ENCODE results near the gene TTC34.
"Not testable (repeated sequence)": the region's sequence is repeated elsewhere in the genome, so short reads cannot be mapped to it uniquely, and the experiment has no call there.

TTC34 gene

DNA sequence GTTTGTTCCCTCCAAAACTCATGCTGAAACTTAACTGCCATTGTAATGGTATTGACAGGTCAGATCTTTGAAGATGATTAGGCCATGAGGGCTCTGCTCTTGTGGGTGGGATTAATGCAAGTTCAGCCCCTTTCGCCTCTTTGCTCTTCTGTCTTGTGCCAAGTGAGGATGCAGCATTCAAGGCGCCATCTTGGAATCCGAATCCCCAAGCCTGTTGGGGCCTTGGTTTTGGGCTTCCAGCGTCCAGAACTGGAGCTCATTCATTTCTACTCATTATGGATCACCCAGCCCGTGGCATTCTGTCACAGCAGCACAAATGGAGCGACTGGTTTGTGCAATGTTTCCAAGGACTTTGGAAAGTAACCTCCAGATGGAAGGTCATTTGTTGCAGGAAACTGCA, 5.6 kb downstream of the TTC34 start:
- DNase-seq = no peak

DNA sequence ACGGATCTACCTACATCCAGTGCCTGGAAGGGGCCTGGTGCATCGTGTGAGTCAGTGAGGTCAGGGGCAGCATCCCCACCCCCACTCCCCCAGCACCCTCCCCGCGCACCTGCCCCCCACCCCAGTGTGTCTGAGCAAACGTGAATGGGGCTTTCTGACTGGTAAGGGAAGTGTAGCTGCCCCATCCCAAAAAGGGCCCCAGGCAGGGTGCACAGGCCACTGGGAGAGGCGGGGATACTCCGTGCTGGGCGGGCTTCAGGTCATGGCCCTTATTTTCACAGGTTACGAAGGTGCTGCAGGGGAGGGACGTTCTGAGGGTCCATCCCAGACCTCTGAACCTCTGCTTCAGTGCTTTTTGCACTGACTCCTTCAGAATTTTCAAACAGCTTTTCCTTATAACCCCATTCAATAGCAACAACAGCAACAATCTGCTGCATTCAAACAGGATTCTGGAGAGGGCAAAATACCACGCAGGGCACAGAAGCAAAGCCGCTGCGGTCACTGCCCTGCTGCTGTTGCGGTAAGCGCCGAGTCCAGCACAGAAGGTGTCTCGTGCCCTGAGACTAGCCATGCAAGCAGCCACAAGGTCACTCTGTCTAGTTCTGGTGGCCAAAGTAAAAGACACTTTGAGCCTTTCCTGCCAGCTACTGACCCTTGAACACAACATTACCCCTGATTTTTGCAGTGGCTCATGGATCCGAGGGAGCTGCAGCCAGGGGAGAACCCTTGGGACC, 10.3 kb downstream of the TTC34 start:
- no peak for DNase-seq

DNA sequence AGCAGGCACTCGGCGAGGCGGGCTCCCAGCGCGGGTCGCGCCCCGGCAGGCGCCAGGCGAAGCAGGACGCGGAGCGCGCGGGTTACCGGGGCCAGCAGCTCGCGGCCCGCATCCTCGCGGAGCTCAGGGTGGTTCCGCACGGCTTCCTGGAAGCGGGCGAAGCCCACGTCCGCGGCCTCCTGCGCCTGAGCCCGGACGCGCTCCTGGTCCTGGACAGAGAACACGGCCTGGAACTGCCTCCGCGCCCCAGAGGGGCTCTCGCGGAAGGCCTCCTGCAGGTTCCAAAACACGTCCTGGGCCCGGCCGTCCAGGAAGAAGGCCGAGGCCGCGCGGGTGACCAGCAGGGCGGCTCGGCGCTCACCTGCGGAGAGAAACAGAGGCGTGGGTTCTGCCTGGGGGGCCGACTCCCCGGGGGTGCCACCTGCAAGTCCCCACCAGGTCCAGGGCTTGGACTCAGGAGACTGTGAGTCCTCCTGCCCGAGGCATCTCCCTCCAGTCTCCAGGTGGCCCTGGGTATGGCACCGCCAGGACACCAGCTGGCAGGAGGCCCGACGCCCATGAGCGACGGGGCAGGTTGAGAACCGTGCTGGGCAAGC, 11.4 kb downstream of the TTC34 start:
- no peak for DNase-seq

DNA sequence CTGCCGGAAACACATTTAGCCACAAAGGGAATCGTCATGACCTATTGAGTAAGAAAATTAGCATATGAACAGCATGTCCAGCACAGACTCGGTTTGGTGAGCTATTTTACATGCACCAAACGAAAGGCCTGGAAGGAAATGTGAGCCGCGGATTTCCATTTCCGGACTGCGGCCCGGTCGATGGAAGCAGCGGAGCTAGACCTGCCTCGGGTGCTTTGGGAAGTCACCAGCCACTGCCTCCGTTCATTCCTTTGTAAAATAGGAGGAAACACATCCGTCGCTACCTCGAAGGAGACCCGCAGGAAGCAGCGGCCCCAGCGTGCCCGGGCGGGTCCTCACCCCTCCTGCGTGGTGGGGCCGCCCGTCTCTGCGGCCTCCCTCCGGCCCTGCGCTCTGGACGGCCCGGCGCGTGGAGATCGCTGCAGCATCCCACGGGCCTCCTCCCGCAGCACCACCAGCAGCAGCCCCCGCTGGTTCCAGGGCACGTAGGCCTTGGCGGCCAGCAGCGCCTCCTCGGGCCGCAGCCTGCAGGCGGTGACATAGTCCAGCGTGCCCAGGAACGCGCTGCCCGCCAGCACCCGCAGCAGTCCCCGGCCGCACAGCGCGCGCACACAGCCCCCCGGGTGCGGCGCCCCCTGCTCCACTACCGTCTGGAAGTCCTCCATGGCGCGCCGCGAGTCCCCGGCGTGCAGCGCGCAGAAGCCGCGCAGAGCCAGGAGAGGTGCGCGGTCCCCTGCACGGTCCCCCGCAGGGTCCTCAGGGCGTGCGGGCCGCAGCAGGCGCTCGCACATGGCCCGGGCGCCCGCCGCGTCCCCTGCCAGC, 12.1 kb downstream of the TTC34 start:
- no peak for DNase-seq

DNA sequence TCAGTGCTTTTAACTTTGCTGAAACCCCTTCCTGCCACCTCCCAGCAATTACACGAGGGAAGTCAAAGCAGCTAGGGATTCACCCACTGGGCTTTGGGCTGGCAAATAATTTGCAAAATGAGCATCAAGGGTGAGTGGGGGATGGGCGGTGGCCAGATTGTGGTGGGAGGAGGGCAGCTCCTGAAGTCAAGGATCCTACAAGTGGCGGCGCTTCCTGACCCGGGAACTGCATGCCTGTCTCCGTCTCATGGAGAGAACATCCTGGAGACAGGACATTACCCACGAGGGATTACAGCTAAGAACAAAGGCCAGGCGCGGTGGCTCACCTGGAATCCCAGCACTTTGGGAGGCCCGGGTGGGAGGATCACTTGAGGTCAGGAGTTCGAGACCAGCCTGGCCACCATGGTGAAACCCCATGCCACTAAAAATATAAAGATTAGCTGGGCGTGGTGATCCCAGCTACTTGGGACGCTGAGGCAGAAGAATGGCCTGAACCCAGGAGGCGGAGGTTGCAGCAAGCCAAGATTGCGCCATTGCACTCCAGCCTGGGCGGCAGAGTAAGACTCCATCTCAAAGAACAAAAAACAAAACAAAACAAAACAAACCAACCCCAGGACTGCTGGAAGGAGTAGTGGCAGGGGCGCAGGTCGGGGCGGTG, 12.9 kb downstream of the TTC34 start:
- DNase-seq = no peak

DNA sequence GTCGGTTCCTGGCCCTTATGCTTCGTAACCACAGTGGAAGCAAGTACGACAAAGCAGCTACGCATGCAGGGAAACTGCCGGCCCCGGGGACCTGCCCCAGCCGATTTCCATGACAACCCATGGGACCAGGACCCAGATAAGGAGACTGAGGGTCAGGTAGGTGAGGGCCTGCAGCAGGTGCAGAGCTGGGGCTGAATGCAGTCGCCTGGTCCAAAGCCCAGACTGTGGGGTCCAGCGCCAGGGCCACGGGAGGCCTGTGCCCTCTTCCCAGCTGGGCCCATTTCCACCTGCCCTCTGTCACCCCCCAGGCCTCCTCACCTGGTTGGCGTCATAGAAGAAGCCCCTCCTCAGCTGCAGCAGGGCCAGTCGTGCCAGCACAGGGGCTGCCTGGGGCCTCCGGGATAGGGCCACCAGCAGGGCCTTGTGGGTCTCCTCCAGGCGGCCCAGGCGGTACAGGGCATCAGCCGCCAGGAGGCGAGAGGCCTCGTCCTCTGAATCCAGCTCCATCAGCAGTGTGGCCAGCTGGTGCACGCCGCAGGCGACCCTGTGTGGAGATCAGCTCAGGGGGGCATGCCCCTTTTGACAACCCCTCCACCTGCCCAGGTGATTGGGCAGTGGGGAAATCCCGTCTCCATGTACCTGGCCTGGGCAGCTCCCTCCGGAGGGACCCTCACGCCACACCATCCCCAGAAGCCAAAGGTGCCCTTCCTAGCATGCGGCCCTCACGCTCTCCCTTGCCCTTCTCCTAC, 14.2 kb downstream of the TTC34 start:
- no peak for DNase-seq

DNA sequence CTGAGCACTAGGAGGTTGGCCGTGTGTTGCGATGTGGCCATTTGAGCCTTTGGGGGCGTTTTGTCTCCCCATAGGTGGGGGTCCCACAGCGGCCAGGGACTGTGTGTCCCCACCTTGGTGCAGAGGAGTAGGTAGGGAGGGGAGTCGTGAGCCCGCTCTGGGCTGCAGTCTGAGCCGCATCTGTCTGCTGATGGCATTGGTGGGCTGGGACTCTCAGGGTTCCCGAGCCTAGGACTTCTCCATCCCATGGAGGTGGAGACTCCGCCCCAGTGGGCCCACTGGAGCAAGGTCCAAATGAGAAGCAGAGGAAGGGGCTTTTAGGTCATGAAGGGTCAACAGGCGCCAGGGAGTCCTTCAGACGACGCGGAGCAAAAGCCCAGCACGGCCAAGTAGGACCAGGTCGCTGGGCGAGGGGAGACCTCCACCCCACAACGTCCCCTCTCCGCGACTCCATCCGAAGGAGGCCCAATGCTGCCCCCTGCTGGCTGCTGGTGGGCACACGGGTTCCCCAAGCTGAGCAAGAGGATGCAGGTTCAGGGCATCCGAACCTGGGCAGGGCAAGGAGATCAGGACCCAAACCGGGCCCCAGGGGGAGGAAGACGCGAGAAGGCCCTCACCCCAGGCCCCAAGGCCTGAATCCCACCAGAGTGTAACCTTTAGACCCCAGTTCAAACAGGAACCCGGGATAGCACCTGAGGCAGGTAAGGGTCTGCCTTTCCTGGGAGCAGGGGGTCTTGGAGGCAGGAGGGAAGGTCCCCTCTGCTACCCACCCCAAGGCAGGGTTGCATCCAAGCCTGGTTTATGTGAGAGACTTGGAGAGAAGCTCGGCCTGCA, 14.9 kb downstream of the TTC34 start:
- DNase-seq = no peak

DNA sequence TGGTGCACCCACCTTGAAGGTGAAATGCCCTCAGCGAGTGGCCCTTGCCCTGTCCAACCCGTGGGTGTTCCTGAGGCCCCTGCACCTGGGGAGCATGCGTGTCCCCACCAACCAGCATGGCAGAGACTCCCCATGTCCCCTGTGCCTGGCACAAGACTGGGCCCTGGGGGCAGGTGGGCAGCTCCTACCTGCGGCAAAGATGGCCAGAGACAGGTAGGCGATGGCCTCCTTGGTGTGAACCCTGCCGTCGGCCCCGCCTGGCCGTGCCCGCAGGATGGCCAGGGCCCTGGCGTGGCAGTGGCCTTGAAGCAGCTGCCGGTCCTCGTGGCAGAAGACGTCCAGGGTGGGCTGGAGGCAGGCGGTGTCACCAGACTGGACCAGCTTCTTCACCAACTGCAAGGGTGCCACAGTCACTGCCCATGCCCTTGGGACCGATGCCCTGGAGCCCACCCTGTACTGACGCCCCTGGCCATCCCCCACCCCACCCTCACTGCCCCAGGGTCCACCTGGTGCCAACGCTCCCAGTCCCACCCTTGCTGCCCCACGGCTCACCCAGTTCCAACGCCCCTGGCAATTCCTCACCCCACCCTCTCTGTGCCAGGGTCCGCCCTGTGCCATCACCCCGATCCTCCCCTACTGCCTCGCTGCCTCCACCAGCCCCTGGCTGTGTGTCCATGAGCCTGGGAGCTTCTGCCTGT, 15.7 kb downstream of the TTC34 start:
- no peak for DNase-seq

DNA sequence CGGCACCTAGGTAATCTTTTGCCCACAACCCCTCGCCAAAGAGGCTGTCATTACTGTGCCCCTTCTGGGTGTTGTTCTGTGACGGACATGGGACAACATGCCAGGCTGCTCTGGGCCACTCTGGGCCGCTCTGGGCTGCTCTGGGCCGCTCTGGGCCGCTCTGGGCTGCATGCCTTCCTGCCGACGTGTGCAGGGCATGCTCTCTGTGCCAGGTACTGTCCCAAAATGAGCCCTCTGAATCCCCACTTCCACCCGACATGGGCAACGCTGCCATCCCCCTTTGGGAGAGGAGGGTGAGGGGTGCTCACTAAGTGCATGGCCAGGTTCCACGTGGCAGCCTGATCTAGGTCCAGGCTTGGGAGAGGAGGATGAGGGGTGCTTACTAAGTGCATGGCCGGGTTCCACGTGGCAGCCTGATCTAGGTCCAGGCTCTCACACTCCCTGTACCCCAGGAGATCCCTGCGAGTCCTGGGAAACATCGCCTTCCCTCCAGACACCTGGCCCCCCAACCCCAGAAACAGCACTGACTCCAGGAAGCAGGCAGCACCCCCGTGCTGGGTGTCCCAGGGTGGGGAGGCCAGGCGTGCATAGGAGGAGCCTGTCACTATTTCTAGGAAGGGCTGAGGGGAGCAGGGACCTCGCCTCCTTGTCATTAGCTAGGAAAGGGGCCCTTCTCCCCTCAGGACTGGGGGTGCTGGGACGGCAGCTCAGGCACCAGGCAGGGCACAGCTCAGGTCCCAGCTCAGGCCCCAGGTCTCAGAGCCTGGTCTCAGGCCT, 16.5 kb downstream of the TTC34 start:
- DNase-seq = no peak

DNA sequence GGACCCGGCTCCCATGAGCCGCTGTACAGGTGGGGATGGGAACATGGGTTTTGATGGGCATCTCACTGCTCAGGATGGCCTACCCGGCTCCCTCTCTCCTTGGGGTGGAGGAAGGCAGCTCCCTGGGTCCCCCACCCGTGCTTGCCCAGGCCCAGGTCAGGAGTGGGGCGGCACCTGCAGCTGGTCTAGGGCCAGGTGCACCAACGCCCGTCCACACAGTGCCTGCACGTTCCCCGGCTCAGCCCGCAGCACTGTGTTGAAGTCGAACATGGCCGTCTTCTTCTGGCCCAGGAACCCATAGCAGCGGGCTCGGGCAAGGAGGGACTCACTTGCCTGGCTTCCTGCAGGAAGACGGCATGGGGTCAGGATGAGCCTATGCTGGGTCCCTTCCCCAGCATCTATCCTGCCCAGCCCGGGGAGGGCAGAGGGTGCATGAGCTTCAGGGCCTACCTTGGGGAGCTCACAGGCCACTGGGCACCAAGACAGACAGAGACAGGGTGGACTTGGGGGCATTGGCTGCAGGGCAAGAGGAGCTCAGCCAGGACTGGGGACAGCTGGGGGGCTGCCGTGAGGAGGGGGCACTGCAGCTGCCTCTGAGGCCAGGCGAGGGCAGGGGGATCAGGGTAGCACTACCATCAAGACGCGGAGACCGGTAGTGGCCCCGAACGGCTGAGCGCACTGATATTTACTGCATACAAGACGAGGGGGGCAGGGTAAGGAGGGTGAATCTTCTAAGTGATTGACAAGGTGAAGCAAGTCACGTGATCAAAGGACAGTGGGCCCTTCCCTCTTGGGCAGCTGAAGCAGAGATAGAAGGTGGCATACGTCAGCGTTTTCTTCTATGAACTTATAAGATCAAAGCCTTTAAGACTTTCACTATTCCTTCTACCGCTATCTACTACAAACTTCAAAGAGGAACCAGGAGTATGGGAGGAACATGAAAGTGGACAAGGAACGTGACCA, 17.8 kb downstream of the TTC34 start:
- DNase-seq = no peak

DNA sequence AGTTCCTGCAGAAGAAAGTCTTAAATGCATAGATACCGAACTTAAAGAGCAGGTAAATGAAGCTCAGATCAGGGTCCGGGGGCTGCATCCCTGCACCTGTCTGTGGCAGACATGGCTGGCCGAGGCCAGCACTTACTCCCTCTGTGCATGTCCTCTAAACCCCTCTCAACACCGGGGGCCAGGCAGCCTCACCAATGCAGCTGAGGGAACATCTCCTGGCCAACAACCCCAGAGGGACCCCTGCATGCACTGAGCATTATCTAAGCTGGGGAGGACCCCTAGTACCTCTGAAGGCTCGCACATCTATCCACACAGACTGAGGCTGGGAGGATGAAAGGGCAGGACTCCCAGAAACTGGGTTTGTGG, 18.4 kb downstream of the TTC34 start:
- no peak for DNase-seq

DNA sequence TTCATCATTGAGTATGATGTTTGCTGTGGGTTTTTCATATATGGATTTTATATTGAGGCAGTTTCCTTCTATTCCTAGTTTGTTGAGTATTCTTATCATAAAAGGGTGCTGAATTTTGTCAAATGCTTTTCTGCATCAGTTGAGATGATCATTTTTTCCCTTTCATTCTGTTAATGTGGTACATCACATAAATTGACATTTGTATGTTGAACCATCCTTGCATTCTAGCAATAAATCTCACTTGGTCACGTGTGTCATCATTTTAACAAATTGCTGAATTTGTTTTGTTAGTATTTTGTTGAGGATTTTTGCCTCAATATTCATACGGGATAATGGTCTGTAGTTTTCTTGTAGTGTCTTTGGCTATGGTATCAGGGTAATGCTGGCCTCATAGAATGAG, 19.9 kb downstream of the TTC34 start:
- no peak for DNase-seq

DNA sequence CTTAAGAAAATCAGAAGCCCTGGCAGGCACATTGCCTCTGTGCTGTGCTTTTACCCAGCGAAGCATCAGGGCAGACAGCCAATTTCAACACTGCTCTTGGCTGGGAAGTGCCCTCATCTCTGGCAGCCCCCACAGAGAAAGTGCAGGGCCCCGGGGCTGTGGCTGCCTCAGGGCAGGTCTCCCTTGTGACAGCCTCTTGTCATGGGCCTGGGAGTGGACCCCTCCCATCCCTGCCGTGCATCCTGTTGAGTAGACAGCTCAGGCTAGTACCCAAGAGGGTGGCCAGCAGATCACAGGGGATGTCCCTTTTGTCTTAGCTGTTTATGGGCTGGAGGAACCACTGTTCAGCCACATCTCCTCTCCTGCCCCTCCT, 23.3 kb downstream of the TTC34 start:
- DNase-seq = no peak

DNA sequence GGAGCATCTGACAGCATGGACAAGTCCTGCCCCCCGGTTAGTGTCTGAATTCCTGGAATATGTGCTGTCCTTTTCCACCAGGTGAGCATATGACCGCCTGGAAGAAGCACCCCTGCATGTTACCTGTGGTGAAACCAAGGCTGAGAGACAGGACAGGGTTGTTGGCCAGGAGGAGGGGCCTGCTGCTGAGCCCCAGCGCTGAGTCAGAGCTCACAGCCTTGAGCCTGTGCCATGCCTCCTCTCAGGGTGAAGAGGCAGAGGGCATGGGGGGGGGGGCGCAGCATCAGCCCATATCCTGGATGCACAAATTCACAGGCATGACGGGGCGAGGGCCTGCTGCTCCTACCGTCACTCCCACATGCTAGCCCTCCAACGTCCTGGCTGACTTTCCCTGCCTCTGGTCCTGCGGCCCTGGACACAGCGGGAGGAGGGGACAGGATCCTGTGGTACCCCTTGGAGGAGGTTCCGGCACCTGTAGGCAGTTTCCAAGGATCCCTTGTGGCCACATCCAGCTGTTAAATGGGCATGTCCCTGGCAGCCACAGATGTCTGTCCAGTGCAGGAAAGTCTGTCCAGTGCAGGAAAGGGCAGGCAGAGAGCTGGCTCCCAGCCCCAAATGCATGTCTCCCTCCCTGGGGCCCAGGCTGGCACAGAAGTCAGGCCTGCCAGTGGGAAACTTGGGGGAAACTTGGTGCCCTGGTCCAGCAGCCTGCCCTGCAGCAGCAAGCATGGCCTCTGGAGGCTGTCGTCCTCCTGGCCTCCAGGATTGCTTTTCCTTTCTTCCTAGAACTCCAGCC, 23.9 kb downstream of the TTC34 start:
- no peak for DNase-seq

DNA sequence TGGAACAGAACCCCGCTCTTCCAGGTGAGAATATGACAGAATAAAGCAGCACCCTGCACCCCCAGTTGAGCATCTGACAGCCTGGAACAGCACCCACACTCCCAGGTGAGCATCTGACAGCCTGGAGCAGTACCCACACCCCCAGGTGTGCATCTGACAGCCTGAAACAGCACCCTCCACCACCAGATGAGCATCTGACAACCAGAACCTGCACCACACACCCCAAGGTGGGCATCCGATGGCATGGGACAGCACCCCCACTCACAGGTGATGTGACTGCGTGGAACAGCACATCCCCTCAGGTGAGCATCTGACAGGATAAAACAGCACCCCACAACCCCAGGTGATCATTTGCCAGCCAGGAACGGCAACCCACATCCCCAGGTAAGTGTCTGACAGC, 26.2 kb downstream of the TTC34 start:
- DNase-seq = not testable (repeated sequence)

DNA sequence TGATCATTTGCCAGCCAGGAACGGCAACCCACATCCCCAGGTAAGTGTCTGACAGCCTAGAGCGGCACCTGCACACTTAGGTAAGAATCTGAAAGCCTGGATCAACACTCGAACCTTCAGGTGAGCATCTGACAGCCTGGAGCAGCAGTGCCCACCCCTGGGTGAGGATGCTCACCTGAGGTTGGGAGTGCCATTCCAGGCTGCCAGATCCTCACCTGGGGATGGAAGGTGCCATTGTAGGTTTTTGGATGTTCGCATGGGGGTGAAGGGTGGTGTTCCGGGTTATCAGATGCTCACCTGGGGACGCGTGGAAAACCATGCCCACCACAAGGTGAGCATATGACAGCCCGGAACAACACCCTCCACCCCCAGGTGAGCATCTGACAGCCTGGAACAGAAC, 33.4 kb downstream of the TTC34 start:
- DNase-seq = not testable (repeated sequence)

DNA sequence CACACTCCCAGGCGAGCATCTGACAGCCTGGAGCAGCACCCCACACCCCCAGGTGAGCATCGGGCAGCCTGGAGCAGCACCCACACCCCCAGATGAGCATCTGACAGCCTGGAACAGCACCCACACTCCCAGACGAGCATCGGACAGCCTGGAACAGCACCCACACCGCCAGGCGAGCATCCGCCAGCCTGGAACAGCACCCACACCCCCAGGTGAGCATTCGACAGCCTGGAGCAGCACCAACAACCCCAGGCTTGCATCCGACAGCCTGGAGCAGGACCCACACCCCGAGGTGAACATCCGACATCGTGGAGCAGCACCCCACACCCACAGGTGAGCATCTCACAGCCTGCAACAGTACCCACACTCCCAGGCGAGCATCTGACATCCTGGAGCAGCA, 42.1 kb downstream of the TTC34 start:
- DNase-seq = not testable (repeated sequence)

DNA sequence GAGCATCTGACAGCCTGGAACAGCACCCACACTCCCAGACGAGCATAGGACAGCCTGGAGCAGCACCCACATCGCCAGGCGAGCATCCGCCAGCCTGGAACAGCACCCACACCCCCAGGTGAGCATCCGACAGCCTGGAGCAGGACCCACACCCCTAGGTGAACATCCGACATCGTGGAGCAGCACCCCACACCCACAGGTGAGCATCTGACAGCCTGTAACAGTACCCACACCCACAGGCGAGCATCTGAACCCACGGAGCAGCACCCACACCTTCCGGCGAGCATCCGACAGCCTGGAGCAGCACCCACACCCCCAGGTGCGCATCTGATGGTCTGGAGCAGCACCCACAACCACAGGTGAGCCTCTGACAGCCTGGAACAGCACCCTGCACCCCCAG, 44.0 kb downstream of the TTC34 start:
- not testable (repeated sequence) for DNase-seq
